Measurements from ENCODE around the gene AMZ1. TPM values are rescaled to one million over a fixed set of nuclear protein-coding genes. Genes with fewer than 3 reads are reported as not detected.

The AMZ1 gene
- total and polyA plus RNA-seq, 2 experiments from 2014 or later, result 1.4 TPM; not detected in 1

DNA sequence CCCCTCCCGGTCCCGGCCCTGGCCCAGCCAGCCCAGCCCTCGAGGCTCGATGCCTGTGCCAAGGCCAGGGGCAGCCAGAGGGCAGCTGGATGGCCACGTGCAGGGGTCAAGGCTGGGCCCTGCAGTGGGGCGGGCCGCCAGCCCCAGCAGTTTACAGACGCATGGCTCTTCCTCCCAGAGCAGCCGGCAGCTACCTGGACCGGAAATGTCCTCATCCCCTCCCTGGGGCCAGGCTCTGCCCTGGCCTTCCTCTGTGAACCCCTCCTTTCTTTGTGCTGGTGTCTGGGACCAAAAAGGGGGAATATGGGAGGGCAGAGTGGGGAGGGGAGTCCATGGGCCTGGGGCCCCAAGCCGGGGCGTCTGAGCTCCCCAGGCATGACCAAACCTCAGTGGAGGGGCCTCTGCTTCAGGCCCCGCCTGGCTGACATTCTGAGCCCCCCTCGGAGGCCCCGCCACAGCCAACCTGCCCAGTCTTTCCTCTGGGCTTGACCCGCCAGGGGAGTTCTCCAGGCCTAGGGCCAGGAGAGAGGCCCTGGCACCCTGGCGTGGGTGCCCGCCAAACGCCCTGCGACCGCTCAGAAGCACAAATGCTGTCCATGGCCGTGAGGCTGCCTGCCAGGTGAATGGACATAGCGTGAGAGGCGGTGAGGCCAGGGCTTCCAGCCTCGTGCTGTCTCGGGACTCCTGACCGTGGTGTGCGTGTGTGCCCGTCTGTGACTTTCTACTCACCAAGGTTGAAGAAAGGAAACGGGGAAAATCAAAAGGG, 24.7 kb upstream of the AMZ1 start:
- no peak overlapping the region for H3K4me2 ChIP-seq
- no peaks in the 10 kb centered on the region for H3K27me3 ChIP-seq
- H3K4me3 ChIP-seq, result no peak overlapping the region
- H3K79me2 ChIP-seq, result no peaks in the 10 kb centered on the region
- H4K20me1 ChIP-seq (ENCODE audit: insufficient read depth, poor library complexity, severe bottlenecking), result no peaks in the 10 kb centered on the region
- TF ChIP-seq, protein P1, sequence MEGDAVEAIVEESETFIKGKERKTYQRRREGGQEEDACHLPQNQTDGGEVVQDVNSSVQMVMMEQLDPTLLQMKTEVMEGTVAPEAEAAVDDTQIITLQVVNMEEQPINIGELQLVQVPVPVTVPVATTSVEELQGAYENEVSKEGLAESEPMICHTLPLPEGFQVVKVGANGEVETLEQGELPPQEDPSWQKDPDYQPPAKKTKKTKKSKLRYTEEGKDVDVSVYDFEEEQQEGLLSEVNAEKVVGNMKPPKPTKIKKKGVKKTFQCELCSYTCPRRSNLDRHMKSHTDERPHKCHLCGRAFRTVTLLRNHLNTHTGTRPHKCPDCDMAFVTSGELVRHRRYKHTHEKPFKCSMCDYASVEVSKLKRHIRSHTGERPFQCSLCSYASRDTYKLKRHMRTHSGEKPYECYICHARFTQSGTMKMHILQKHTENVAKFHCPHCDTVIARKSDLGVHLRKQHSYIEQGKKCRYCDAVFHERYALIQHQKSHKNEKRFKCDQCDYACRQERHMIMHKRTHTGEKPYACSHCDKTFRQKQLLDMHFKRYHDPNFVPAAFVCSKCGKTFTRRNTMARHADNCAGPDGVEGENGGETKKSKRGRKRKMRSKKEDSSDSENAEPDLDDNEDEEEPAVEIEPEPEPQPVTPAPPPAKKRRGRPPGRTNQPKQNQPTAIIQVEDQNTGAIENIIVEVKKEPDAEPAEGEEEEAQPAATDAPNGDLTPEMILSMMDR (IDR thresholded peaks at IDR 0.05; ENCODE audit: poor library complexity), result no peak
- no peak for TF ChIP-seq EZH2 (IDR thresholded peaks at IDR 0.05; ENCODE audit: borderline replicate concordance)
- no peak for TF ChIP-seq EZH2phosphoT487 (IDR thresholded peaks at IDR 0.05; ENCODE audit: low read depth, severe bottlenecking, unreplicated experiment)
- H2AFZ ChIP-seq, result no peak overlapping the region
- H3K9me3 ChIP-seq (ENCODE audit: low read depth), result no peaks in the 10 kb centered on the region
- DNase-seq (ENCODE audit: low spot score), result no peak
- H3K4me1 ChIP-seq (ENCODE audit: insufficient read depth), result no peaks in the 10 kb centered on the region
- 90% methylated on average over 29 of the region's 30 CpGs for WGBS (ENCODE audit: low lambda C conversion rate, missing lambda C conversion rate)
- no peak overlapping the region for H3K27ac ChIP-seq
- H3K36me3 ChIP-seq (replicated peaks; ENCODE audit: insufficient read depth, low read depth), result no peaks in the 10 kb centered on the region
- H3K9me2 ChIP-seq (replicated peaks; ENCODE audit: insufficient read depth), result no peaks in the 10 kb centered on the region

DNA sequence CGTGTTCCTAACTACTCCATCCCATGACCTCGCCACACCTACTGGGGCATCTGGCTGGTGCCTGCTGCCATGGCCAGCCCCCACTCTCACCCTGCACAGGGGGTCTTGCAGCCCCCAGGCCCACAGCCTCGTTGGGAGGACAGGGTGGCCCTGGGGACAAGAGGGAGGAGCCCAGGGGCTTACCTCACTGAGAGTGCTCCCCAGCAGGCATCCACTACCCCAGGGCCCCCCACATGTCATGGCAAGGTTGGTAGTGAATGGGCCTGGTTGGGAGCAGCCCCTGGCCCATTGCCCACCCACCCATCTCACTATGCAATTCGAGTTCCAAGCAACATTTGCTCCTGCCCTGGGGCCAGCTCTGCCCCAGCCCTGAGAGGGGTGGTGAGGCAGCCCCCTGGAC, 24.0 kb upstream of the AMZ1 start:
- H3K9me2 ChIP-seq (replicated peaks; ENCODE audit: insufficient read depth), result no peaks in the 10 kb centered on the region
- H4K20me1 ChIP-seq (ENCODE audit: insufficient read depth, poor library complexity, severe bottlenecking), result no peaks in the 10 kb centered on the region
- no peak overlapping the region for H3K4me2 ChIP-seq
- H3K36me3 ChIP-seq (replicated peaks; ENCODE audit: insufficient read depth, low read depth), result no peaks in the 10 kb centered on the region
- no peaks in the 10 kb centered on the region for H3K4me1 ChIP-seq (ENCODE audit: insufficient read depth)
- 83% methylated on average over 4 of the region's 4 CpGs for WGBS (ENCODE audit: low lambda C conversion rate, missing lambda C conversion rate)
- no peak for DNase-seq (ENCODE audit: low spot score)
- H3K9me3 ChIP-seq (ENCODE audit: low read depth), result no peaks in the 10 kb centered on the region
- no peaks in the 10 kb centered on the region for H3K27me3 ChIP-seq
- TF ChIP-seq EZH2 (IDR thresholded peaks at IDR 0.05; ENCODE audit: borderline replicate concordance) (no peak), EZH2phosphoT487 (IDR thresholded peaks at IDR 0.05; ENCODE audit: low read depth, severe bottlenecking, unreplicated experiment) (no peak)
- TF ChIP-seq, protein P1 (IDR thresholded peaks at IDR 0.05; ENCODE audit: poor library complexity), result no peak
- no peak overlapping the region for H3K4me3 ChIP-seq
- no peak overlapping the region for H2AFZ ChIP-seq
- no peak overlapping the region for H3K27ac ChIP-seq
- no peaks in the 10 kb centered on the region for H3K79me2 ChIP-seq

DNA sequence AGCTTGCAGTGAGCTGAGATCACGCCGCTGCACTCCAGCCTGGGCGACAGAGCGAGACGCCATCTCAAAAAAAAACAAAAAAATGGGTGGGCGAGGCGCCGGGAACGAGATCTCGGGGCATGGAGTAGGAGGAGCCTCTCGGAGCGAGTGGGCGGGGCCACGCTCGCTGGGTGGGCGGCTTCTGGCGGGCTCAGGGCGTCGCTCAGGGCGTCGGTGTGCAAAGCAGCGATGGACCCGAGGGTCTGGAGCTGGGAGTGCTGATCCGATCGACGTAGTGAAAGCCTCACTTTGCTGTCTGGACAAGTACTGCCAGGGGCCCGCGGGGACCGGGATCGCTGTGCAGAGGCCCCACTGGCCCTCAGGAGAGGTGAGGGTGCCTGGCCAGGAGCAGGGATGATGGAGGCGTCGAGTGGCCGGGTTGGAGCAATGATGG, 22.6 kb upstream of the AMZ1 start:
- no peaks in the 10 kb centered on the region for H3K4me1 ChIP-seq (ENCODE audit: insufficient read depth)
- H3K9me3 ChIP-seq (ENCODE audit: low read depth), result no peaks in the 10 kb centered on the region
- H3K27ac ChIP-seq, result no peak overlapping the region
- H4K20me1 ChIP-seq (ENCODE audit: insufficient read depth, poor library complexity, severe bottlenecking), result no peaks in the 10 kb centered on the region
- TF ChIP-seq EZH2phosphoT487 (IDR thresholded peaks at IDR 0.05; ENCODE audit: low read depth, severe bottlenecking, unreplicated experiment), result no peak
- TF ChIP-seq EZH2 (IDR thresholded peaks at IDR 0.05; ENCODE audit: borderline replicate concordance), result no peak
- TF ChIP-seq, protein P1 (IDR thresholded peaks at IDR 0.05; ENCODE audit: poor library complexity), result no peak
- H2AFZ ChIP-seq, result no peak overlapping the region
- no peaks in the 10 kb centered on the region for H3K9me2 ChIP-seq (replicated peaks; ENCODE audit: insufficient read depth)
- DNase-seq (ENCODE audit: low spot score), result no peak
- no peaks in the 10 kb centered on the region for H3K79me2 ChIP-seq
- H3K4me2 ChIP-seq, result no peak overlapping the region
- H3K36me3 ChIP-seq (replicated peaks; ENCODE audit: insufficient read depth, low read depth), result no peaks in the 10 kb centered on the region
- WGBS (ENCODE audit: low lambda C conversion rate, missing lambda C conversion rate), result 92% methylated on average over 27 of the region's 33 CpGs
- H3K27me3 ChIP-seq, result no peaks in the 10 kb centered on the region
- no peak overlapping the region for H3K4me3 ChIP-seq

Data from hepatocyte (in vitro differentiated cells).